ENCODE measurements around the gene ALDH3B2. TPM values are rescaled to one million over a fixed set of nuclear protein-coding genes. Genes with fewer than 3 reads are reported as not detected.

Gene ALDH3B2
- total RNA-seq, 4 donors from 2014 or later, result 1.2 TPM; not detected in 3

DNA sequence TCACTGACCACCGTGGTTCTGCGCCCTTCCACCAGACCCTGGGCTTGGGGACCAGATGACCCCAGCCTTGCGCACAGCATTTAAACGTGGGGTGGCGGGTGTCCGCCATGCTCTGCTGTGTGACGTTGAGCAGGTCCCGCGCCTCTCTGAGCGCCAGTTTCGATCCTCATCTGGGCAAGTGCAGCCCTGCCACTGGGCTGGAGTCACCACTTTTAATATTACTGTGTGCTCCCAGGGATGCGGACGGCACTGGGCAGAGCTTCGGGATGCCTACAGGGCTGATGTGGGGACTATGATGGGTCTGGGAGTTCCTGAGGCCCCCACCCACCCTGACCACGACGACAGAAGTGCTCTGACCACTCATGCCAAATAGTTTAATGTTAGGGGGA lies 43.5 kb downstream of the ALDH3B2 start:
- no peak for TF ChIP-seq POLR2A (IDR thresholded peaks at IDR 0.05)
- TF ChIP-seq, protein P1, sequence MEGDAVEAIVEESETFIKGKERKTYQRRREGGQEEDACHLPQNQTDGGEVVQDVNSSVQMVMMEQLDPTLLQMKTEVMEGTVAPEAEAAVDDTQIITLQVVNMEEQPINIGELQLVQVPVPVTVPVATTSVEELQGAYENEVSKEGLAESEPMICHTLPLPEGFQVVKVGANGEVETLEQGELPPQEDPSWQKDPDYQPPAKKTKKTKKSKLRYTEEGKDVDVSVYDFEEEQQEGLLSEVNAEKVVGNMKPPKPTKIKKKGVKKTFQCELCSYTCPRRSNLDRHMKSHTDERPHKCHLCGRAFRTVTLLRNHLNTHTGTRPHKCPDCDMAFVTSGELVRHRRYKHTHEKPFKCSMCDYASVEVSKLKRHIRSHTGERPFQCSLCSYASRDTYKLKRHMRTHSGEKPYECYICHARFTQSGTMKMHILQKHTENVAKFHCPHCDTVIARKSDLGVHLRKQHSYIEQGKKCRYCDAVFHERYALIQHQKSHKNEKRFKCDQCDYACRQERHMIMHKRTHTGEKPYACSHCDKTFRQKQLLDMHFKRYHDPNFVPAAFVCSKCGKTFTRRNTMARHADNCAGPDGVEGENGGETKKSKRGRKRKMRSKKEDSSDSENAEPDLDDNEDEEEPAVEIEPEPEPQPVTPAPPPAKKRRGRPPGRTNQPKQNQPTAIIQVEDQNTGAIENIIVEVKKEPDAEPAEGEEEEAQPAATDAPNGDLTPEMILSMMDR (IDR thresholded peaks at IDR 0.05), result no peak
- Histone ChIP-seq H3K27me3 (no peaks in the 10 kb centered on the region), H3K9me3 (no peaks in the 10 kb centered on the region), H3K36me3 (no peaks in the 10 kb centered on the region), H3K27ac (peak overlapping the region; percentile 90 to 99), H3K4me1 (peaks cover 0 to 5% of the 10 kb centered on the region in 2 donors), H3K4me3 (peak overlapping the region; percentile 70 to 91)
- intact Hi-C loops (cut with DNase I; ENCODE audit: low total_unique reads), result no loop called here
- peak in 1 of 2 donors; percentile 12 for DNase-seq

DNA sequence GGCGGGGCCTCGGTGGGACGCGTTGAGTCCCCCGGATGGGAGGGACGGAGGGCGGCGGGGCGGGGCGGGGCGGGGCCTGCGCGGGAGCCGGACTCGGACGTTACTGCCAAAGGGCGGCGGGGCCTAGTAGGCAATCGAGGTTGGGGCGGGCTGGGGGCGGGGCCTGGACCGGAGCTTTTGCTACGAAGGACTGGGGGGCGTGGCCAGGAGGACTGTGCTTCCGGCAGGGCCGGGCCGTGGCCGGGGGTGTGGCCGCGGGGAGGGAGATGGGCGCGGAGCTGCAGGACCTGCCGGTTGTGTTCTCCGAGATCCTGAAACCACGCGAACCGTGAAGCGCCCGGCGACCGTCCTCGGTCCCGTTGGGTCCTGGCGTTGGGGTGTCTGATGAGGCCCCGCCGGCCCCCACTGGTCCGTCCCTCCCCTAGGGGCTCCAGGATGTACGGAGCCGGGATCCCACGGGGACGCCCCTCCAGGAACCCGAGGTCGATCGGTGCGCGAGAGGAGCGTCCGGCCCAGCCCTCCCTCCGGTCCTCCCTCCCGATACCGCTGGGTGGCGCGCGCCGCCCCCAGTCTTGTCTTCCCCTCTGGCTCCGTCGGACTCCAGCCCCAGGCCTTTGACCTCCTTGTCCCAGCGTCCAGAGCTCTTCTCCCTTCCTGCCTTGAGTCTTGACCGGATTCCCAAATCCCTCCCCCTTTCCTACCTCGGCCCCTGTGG lies 44.0 kb downstream of the ALDH3B2 start:
- intact Hi-C loops (cut with DNase I; ENCODE audit: low total_unique reads), result no loop called here
- Histone ChIP-seq H3K36me3 (no peaks in the 10 kb centered on the region), H3K4me1 (peaks cover 0 to 5% of the 10 kb centered on the region in 2 donors), H3K27ac (peak overlapping the region; percentile 90 to 99), H3K4me3 (peak overlapping the region; percentile 70 to 91), H3K27me3 (no peaks in the 10 kb centered on the region), H3K9me3 (no peaks in the 10 kb centered on the region)
- TF ChIP-seq POLR2A (IDR thresholded peaks at IDR 0.05), result peak; percentile 63 to 82
- TF ChIP-seq, protein P1 (IDR thresholded peaks at IDR 0.05), result peak; percentile 32 to 68 (median 59)
- DNase-seq, result peak; percentile 98 to 99

DNA sequence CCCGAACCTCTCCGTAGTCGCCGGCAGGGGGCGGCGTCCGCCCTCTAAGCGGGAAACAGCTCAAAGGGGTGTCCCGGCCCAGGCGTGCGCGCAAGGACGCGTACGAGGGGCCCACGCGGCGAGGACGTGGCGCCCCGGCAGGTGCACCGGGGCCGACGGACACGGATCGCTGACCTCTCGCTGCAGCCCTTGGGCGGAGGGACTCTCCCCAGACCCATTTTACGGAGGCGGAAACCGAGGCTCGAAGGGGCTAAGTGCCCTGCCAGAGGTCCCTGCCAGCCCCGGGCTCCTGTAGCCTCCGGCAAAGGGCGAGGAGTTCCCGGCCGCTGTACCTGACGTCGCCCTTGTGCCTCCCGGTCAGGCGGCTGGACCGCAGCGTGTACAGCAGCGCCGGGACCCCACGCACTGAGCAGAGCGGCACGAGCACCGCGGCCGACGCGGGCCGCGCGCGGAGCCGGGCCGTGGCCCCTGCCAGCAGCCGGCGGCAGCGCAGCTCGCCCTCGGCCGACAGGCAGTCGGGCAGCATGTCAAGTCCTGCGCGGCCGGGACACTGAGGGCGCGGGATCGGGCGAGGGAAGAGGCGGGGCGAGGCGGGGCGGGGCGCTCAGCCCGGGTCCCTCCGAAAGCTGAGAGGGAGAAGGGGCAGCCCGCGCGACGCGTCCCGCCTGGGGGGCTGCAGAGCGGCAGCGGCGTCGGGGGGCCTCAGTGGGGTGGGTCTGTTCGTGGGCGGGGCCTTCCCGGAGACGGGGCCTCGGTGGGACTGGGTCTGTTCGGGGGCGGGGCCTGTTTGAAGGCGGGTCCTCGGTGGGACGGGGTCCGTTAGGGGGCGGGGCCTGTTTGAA lies 44.8 kb downstream of the ALDH3B2 start, which contains the start of gene NUDT8:
Gene NUDT8 (minus strand): TSS at position 552 of the 842 bp plus-strand sequence. CDS start 26 bp downstream, at position 526.
- H3K4me1 ChIP-seq, result peaks cover 0 to 5% of the 10 kb centered on the region in 2 donors
- intact Hi-C loops (cut with DNase I; ENCODE audit: low total_unique reads), result no loop called here
- no peaks in the 10 kb centered on the region for H3K9me3 ChIP-seq
- H3K27me3 ChIP-seq, result no peaks in the 10 kb centered on the region
- TF ChIP-seq POLR2A (IDR thresholded peaks at IDR 0.05), result peak; percentile 21 to 62
- TF ChIP-seq, protein P1 (IDR thresholded peaks at IDR 0.05), result peak; percentile 80 to 88 (median 88)
- peak within 1 kb of the TSS; percentile 90 to 99 for H3K27ac ChIP-seq
- peak; percentile 79 to 84 for DNase-seq
- H3K4me3 ChIP-seq, result peak within 1 kb of the TSS; percentile 70 to 91
- H3K36me3 ChIP-seq, result no peaks in the 10 kb centered on the region

DNA sequence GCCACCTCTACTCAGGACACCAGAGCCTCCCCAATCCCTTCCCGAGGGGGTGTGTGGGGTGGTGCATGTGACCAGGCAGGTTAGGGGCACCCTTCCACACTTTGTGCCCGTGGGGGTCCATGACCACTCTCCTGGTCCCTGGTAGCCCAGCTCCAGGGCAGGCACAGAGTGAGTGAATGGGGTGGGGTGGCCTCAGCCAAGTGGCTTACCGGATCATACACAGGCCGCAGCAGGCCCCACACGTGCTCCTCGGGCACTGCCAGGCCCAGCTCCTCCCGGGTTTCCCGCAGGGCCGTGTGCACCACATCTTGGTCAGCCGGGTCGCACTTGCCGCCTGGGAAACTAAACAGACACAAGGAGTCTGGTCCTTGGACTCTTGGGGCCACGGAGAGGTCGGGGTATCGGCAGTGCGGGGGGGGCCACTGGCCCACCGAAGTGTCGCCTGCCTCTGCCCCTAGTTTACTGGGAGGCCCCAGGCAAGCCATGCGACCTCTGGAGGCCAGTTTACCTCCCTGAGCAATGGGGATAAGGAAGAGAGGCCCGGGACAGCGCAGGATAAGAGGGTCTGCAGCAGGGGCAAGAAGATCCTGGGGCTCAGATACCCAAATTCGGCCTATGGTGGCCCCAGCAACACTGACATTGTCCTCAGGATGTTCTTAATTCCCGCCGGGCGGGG lies 45.6 kb downstream of the ALDH3B2 start:
- Histone ChIP-seq H3K27me3 (no peaks in the 10 kb centered on the region), H3K4me1 (peaks cover 0 to 5% of the 10 kb centered on the region in 2 donors), H3K4me3 (peak overlapping the region; percentile 48 to 70), H3K9me3 (no peaks in the 10 kb centered on the region), H3K27ac (peak overlapping the region; percentile 90 to 99), H3K36me3 (no peaks in the 10 kb centered on the region)
- TF ChIP-seq, protein P1 (IDR thresholded peaks at IDR 0.05), result no peak
- DNase-seq, result no peak
- intact Hi-C loops (cut with DNase I; ENCODE audit: low total_unique reads), result no loop called here

Measured in uterus (tissue), 4 donors.